GM18507 (cell line): ENCODE measurements around the gene USP9Y.

Experiments used
- DNase-seq: peaks from one replicate; pipeline ENCODE4 v3.0.0; 2011; ENCODE audit warnings: low read depth; ENCODE audit not compliant: insufficient read length; ENCODE audit errors: extremely low spot score
- FAIRE-seq: peaks from 2 replicates; lab custom pipeline; 2011; peaks lifted over from hg19 to GRCh38; lab: Jason Lieb, UNC

Gene USP9Y

DNA sequence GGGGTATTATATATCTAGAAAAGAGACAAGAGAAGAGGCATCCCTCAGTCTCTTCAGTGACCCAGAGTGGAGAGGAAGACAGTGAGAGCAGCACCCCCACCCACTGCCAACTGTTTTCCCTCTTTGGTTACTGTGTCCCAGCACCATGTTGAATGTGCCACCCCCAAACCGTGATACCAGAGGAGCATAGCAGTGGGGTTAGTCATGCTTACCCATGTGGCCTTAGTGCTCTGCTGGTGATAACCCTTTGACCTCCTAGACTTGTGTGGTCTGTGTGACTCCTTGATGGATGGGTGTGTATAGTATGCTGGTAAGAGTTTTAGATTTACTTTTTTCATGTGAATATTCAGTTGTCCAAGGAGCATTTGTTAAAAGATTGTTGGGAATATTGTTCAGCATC, 48.3 kb downstream of the USP9Y start:
- DNase-seq (no peak), FAIRE-seq (no peak)

DNA sequence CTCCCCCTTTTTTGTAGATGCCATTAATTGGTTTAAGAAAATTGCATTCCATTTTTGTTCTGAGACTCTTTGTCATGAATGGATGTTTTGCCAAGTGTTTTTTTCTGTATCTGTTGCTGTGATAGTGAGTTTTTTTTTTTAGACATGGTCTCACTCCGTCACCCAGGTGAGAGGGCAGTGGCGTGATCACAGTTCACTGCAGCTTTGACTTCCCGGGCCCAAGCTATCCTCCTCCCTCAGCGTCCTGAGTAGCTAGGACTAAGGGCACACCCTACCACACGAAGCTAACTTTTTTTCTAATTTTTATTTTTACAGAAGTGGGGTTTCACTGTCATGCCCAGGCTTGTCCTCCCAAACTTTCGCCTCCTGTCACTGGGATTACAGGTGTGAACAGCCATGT, 51.8 kb downstream of the USP9Y start:
- DNase-seq (no peak), FAIRE-seq (no peak)

DNA sequence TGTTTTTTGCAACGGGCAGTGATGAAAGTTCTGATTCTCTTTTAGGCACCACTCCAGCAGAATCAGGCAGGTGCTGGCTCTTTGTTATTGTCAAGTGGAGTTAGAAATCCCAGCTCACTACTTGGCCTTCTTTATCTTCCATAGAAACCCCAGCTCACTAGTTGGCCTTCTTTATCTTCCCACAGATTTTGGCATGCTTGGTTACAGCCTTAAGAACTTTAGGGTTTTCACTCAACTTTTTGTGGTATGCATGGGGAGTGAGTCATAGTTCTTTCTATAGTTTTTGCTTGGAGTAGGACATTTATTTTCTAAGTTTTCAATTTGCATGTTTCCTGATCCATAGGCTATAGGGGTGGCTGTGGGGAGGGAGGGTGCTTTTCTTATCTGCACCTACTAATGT, 55.0 kb downstream of the USP9Y start:
- FAIRE-seq (no peak), DNase-seq (no peak)

DNA sequence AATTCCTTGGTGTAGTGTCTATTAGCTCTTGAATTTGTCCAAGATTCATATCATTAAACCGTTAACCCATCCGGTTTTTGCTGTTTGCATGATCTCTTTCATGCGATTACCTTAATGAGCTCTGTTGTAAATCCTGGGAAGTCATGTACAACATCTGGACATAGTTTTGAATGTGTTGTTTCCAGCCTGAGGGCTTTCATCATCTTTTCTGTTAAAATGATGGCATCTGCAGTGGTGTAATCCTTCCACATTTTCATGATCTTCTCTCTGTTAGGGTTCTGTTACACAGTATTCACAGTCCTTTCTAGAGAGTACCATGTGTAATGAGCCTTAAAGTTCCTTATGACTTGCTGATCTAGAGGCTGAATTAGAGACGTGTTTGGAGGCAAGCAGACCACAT, 64.9 kb downstream of the USP9Y start:
- no peak for FAIRE-seq
- no peak for DNase-seq

DNA sequence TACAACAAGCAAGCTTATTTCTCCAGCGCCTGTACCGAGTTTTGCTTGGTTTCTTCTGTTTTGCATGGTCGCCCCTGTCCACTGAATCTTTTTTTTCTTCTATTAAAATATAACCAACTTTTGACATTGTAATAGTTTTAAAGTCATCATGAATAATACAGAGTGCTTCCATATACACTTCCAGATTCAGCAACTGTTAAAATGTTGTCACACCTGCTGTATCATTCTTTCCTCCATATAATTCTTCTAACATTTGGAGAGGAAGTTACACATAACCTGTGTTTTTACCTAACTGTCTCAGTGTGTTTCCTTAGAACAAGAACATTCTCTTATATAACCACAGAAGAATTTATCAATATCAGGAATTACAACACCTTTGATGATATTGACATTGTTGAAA, 83.5 kb downstream of the USP9Y start:
- no peak for FAIRE-seq
- DNase-seq = no peak

DNA sequence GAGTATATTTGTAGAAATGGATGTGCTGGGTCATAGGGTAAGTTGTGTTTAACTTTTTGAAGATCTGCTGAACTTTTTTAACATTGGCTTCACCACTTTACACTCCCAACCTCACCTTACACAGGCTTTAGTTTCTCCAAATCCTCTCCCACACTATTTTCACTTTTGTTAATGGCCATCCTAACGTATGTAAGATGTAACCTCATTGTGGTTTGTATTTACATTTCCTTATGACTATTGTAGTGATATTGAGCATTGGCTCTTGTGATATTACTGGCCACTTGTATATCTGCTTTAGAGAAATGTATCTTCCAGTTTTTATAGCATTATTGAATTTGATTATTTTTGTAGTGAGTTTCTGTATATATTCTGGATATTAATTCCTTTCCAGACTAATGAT, 93.0 kb downstream of the USP9Y start:
- peak; percentile 29 for FAIRE-seq

DNA sequence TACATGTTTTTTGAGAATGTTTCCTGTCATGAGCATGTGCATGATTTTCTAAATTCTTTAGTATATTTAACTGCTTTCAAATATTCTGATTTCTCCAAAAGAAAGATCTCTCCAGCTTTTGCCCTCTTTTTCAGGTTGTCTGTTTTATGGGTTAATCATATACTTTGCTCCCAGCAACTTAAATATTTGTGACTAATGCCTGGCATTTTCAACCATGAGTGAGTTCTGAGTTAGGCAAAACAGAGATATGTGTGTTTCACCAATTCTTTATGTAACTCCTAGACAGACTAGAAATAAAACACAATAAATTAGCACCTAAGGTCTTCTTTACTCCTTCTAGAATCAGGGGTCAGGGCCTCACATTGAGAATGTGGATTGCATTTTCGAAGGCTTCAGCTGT, 107.0 kb downstream of the USP9Y start:
- FAIRE-seq (no peak), DNase-seq (no peak)

More for the DNA sequence above, 93.0 kb downstream of the USP9Y start:
- DNase-seq = no peak

DNA sequence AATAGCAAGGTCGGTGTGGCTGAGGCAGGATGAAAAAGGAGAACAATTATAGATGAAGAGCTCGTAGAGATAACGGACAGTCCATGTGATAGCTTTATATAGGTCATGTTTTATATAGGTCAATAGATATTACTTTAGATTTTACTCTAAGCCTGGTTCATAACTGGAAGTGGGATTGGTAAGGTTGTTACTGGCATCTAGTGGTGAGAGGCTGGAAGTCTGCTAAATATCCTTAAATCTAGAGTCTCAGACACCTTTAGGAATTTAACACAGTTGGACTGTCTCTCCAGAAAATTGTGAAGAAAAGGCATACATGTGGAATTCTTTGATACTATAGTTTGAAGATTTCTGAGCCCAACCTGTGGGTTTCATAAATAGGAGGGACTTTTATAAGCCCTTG, 108.0 kb downstream of the USP9Y start:
- no peak for DNase-seq
- no peak for FAIRE-seq

DNA sequence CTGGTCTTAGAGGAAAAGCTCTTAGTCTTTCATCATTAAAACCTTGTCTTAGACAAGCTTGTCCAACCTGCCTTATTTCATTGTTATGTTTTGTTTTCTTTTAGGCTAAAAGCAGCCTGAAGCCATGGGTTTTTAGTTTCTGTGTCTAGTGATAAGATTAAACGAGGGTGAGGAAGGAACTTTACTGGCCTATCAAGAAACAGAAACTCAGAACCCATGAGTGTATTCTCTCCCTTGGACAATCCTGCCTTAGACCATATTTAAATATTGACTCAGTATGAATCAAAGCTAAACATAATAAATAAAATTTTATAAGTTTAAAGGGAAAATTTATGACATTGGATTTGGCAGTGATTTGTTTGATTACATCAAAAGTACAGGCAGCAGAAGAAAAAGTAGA, 122.4 kb downstream of the USP9Y start:
- DNase-seq (no peak), FAIRE-seq (no peak)

DNA sequence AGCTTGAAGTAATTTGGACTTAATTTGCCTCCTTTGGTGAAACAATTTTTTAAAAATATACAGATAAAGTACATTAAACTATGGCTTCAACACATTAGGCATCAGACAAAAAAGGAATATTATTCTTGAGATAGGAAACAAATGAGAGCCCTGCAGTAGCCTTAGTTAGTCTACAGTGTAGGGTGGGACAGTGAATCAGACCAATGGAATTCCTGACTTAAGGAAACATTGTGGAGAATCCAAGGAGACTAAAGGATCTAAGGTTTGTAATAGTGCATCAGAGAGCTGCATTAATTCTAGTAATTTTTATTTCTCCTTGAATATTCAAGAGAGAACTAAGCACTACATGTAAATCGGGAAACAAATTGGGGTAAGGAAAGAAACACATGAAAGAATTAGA, 125.8 kb downstream of the USP9Y start:
- FAIRE-seq (no peak), DNase-seq (no peak)

DNA sequence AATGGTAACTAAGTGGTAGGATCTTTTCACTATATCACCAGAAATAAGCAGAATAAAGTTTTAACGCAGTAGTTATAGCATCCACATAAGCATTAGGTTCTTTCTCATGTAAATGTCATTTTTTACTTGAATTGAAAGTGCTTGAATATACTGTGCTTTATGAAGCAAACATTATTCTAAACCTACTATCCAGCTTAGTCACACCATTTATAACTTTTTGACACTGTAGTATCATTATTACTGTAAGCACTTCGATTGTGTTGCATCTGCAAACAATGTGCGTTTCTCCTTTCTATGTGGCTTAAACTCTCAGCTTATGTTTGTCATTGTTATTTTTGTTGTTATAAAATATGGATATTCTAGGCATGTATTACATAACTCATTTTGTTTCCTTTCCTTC, 132.3 kb downstream of the USP9Y start:
- FAIRE-seq (no peak), DNase-seq (no peak)

DNA sequence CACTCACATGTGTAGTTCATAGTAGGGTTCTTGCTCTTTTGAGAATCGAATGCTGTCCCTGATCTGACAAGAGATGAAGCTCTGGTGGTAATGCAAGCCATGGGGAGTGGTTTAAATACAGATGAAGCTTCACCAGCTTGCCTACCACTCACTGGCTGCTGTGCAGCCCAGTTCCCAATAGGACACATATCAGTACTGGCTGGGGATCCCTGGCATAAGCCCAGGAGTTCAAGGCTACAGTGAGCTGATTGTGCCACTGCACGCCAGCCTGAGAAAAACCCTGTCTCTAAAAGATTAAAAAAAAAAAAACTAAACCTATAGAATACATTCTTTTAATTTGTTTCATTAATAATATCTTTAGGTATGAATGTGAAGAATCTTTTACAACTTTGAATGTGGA, 136.5 kb downstream of the USP9Y start:
- no peak for DNase-seq
- FAIRE-seq = no peak

DNA sequence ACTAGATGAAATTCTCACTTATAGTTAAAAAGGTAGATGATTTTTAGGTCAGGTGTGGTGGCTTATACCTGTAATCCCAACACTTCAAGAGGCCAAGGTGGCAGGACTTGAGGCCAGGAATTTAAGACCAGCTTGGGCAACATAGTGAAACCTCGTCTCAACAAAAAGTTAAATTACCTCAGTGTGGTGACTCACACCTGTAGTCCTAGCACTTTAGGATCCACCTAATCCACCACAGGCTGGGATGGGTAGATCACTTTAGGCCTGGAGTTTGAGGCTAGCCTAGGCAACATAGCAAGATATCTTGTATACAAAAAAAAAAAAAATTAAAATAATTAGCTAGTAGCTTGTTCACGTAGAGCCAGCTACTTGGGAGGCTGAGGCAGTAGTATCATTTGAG, 140.3 kb downstream of the USP9Y start:
- no peak for DNase-seq
- FAIRE-seq = no peak

DNA sequence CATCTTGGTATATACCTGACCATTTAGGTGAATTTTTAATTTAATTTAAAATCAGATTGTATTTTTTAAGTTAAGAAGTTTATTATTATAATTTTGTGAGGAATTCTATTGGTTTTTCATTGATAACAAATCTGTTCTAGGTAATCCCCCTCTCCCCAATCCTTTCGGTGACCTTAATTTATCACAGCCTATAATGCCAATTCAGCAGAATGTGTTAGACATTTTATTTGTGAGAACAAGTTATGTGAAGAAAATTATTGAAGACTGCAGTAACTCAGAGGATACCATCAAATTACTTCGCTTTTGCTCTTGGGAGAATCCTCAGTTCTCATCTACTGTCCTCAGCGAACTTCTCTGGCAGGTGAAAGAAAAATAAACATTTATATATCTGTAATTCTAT, 145.8 kb downstream of the USP9Y start:
- DNase-seq (no peak), FAIRE-seq (no peak)

DNA sequence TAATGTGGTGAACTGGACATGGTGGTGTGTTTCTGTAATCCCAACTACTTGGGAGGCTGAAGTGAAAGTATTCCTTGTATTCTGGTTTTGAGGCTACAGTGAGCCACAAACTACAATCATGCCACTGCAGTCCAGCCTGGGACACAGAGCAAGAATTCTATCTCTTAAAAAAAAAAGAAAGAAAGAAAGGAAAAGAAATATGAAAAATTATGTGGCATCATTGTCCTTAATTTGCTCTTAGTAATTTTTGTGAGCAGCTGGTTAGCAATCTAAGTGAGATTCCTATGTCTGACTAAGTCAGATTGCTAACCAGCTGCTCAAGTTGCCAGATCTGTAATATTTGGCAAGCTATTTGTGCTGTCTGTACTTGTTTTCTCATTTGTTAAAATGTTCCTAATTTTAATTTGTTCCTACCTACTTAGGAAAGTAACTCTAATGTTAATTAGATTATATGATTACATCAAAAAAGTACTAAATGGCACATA, 154.8 kb downstream of the USP9Y start:
- FAIRE-seq (no peak), DNase-seq (no peak)

DNA sequence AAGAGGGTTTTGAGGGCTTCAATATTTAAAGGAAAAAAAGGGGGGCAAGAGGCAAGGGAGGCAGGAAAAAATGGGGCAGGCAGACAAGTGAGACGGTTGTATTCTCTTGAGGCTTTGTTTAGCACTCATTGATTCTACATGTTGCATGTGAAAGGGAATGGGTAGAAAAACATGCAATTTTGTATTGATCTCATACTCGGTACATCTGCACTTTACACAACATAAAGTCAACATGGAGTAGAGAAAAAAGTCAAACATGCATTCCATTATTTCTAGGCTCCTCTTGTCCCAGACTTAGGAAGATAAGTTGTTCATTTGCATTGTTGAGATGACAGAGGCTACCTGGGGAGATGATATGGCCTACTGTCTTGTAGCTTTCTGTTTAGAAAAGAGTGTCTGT, 166.9 kb downstream of the USP9Y start:
- DNase-seq (no peak), FAIRE-seq (no peak)

DNA sequence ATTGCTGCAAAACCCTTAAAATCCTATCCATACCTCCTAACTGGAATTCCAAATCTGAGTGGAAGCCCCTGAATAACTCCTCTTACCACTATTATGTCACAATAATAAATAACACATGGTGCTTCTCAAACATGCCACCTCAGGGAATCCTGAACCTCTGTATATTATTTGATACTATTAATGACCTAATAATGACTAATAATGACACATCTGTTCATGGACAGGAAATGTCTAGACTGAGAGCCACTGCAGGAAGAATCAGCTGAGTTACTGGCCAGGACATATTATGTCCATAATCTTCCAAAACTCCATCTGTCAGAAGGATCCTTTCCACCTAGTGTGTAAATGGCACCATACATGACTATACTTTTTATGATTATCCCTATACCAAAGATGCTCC, 195.9 kb downstream of the USP9Y start:
- DNase-seq (no peak), FAIRE-seq (no peak)

DNA sequence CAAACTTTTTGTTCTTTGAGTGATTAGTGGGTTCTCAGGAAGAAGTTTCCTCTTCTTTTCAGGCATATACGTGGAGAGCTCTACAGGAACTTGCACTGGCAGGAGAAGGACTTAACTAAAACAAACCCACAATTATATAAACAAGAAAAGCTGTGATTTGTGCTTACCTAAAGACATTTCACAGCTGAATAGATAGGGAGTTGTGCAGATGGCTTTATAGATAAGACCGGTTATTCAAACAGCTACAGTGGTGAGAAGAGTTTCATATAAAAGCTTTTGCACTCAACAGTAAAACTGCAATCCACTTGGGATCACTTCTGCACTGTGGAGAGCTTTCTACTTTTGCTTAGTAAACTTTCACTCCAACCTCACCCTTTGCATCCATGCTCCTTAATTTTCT, 197.6 kb downstream of the USP9Y start:
- no peak for DNase-seq
- FAIRE-seq = no peak

DNA sequence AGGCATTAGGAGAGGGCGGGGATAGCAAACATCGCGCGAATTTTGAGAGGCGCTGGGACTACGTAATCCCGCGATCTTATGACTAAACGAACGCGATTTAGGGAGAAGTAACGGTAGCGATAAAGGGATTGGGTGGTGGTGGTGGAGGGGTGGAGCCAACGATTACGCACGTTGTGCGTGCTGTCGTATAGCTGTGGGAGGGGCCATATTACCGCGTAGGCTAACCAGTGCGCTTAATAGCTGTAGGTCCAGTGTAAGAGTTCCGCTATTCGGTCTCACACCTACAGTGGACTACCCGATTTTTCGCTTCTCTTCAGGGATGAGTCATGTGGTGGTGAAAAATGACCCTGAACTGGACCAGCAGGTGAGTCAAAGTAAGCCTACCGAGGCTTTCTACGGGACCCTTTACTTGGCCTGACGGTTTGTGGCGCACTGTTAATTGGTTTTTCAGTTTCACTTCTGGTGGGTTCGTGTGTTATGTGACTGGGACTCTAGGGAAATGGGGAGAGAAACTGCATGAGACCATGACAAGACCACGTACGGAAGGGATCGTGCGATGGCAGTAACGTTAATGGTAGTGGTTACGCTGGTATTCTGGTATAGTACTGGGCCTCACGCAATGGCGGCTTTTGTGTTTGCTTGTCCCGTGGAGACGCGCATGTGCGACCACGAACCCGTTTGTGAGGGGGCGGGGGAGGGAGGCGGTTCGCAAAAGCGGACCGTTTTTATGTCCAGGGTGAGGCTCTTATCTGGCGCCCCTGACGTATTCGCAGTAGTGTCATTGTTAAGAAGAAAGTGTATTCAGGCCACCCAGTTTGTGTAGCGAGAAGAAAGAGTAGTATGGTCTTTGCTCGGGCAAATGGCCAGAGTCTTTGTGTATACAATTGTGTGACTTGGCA, 203.8 kb downstream of the USP9Y start, which contains the start of gene DDX3Y:
DDX3Y (plus strand) TSS at position 251 of the 899 bp plus-strand sequence; CDS start at position 320, 69 bp downstream.
- peak; percentile 54 for DNase-seq
- FAIRE-seq = peak; percentile 99

DNA sequence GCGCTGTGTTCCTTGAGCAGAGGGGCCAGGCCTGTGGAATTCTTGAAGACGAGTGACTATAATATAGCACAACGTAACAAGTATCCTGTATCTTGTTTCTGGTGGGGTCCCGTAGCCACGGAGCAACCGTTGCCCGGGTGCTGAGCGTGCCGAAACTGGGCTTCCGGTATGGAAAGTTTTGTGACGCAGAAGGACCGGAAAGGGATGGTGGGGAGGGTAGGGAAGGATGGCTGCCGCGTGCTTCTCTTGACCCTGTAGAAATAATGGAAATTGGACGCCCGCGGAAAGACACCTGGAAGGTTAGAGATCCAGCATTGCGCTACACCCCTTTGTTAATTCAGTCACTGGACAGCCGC, 204.5 kb downstream of the USP9Y start:
- FAIRE-seq = peak; percentile 87

DNA sequence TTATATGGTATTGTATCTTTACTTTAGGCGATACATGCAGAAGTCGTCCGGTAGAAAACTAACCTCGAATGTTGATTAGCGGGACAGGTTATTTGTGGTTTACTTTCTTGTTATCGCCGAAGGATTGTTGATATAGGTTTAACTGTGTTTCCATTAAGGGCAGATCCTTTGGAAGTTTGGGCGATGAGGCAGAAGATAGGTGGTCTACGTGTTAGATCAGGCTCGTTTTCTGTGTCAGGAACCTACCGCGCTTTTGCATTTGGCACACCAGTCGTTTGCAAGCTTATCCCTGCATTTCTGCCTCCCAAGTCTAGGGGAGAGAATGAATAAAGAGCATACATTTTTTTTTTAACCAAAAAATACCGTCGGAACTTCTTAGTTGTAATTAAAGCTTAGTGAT, 204.9 kb downstream of the USP9Y start:
- peak; percentile 36 for FAIRE-seq
- no peak for DNase-seq

More for the DNA sequence above, 204.5 kb downstream of the USP9Y start:
- DNase-seq = no peak
